ENCODE results near the gene CPEB3.
"Not testable (repeated sequence)": the region's sequence is repeated elsewhere in the genome, so short reads cannot be mapped to it uniquely, and the experiment has no call there.

GRCh38 chr10:92216608-92217007 is 74.3 kb downstream of the CPEB3 start:
- TF ChIP-seq CTCF (conservative IDR thresholded peaks at IDR 0.05; ENCODE audit: low read depth, low read length); EZH2 (IDR thresholded peaks at IDR 0.05; ENCODE audit: borderline replicate concordance, low read depth, low read length, poor library complexity, severe bottlenecking): not testable (repeated sequence)
